Esophagus muscularis mucosa (tissue), 4 donors: ENCODE data around the gene ZNF438. TPM values are rescaled to one million over a fixed set of nuclear protein-coding genes. Genes with fewer than 3 reads are reported as not detected.
A peak's percentile ranks its signal among the peaks of the same experiment; 100 is the strongest.
"Not testable (repeated sequence)": the region's sequence is repeated elsewhere in the genome, so short reads cannot be mapped to it uniquely, and the experiment has no call there.

ENCODE experiments used
- DNase-seq: peaks from one replicate; pipeline ENCODE4 v3.0.0-alpha.2; 2017; ENCODE audit errors: extremely low spot score
- H3K27ac ChIP-seq, 4 donors: fragments of 200-600 bp; sonication (generic); replicated peaks in 1 of 4; 1 replicate in 3 of 4; 2 replicates in 1 of 4; pipeline ENCODE4 v1.5.1; 2016 to 2019; ENCODE audit warnings: mild to moderate bottlenecking in 1 of 4
- H3K27me3 ChIP-seq, 4 donors: fragments of 200-600 bp; sonication (generic); one replicate each; pipeline versions ENCODE4 v1.5.1 to v1.6.0; 2016 to 2019
- H3K36me3 ChIP-seq, 4 donors: fragments of 200-600 bp; sonication (generic); one replicate each; pipeline ENCODE4 v1.5.1; 2016 to 2019
- H3K4me1 ChIP-seq, 4 donors: fragments of 200-600 bp; sonication (generic); one replicate each; pipeline ENCODE4 v1.5.1; 2016 to 2019
- H3K4me3 ChIP-seq, 4 donors: fragments of 200-600 bp; sonication (generic); 1 replicate in 2 of 4; 2 replicates in 2 of 4; pipeline ENCODE4 v1.5.1; 2016 to 2019; ENCODE audit warnings: mild to moderate bottlenecking in 4 of 4, moderate library complexity in 1 of 4
- H3K9me3 ChIP-seq, 4 donors: fragments of 200-600 bp; sonication (generic); 1 replicate in 3 of 4; 2 replicates in 1 of 4; pipeline ENCODE4 v1.5.1; 2016 to 2019
- EP300 ChIP-seq: sonication (generic); formaldehyde crosslinking; IDR thresholded peaks from one replicate; pipeline ENCODE4 v1.6.1; 2017; ENCODE audit warnings: antibody characterized with exemption
- POLR2A ChIP-seq: fragments of 450-650 bp; IDR thresholded peaks from one replicate; pipeline ENCODE4 v1.6.1; 2017; ENCODE audit warnings: antibody characterized with exemption, moderate library complexity, mild to moderate bottlenecking, low read depth
- POLR2AphosphoS5 ChIP-seq, 2 donors: sonication (generic); formaldehyde crosslinking; IDR thresholded peaks; one replicate each; pipeline ENCODE4 v1.6.1; 2017; ENCODE audit warnings: antibody characterized with exemption in 2 of 2
- whole genome bisulfite sequencing: methylation state at CpG from one replicate; pipeline ENCODE4 v1.1.5; 2018; 5-methylcytosine and 5-hydroxymethylcytosine counted together
- intact Hi-C: fragments of 100-400 bp; cut with DNase I; formaldehyde crosslinking; loops from one replicate; pipeline ENCODE4 v1.15.1; 2023
- total RNA-seq, 4 donors: library from RNA; depleted of rRNA; stranded (reverse); fragments of >200 nt; gene quantifications; one replicate each; pipeline versions ENCODE4 v1.1.0 to v1.2.1, GENCODE V29; 2016
- TF ChIP-seq, protein P1 (sequence below), 3 experiments: fragments of 200-600 bp in 2 of 3; fragments of 450-650 bp in 1 of 3; sonication (generic) in 2 of 3; IDR thresholded peaks; one replicate each; pipeline ENCODE4 v1.5.1; 2017 to 2019; ENCODE audit warnings: antibody characterized with exemption in 3 of 3, mild to moderate bottlenecking in 2 of 3, moderate library complexity in 1 of 3

Gene ZNF438
- total RNA-seq, 4 donors from 2014 or later, result 11.0 to 11.6 (median 11.3) TPM

DNA sequence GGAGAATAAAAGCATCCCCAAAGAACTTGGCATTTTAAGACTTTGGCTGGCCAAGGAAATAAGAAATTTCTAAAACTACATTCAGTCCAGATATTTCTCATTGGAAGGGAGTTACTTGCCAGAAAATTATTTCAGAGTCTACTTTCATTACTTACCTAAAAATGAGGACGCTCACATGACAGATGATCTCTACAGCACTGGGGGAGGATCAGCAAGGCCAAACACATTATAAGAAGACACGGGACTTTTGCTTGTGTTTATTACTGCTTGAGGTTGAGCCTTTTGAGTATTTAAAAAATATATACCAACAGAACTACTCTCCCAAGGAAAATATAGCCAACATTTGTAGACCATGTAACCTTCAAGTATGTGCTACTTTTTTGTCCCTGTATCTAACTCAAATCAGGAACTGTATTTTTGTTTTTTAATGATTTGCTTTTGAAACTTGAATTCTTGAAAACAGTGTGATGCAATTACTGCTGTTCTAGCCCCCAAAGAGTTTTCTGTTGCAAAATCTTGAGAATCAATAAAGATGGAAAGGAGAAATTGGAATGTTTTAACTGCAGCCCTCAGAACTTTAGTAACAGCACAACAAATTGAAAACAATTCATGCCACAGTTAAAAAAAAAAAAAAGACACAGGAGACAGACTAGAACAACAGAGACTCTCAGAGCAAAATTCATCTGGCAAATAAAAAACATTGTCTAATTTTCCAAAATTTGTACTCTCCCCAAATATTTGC lies 128.1 kb downstream of the ZNF438 start:
- Histone ChIP-seq H3K27me3 (no peaks in the 10 kb centered on the region), H3K36me3 (peaks cover 5 to 57% (median 34%) of the 10 kb centered on the region in 4 donors), H3K9me3 (no peaks in the 10 kb centered on the region), H3K27ac (peak overlapping the region in 2 of 4 donors; percentile 38 to 50), H3K4me3 (no peak overlapping the region), H3K4me1 (peaks cover 0 to 10% (median 0%) of the 10 kb centered on the region in 4 donors)
- TF ChIP-seq POLR2A, result no peak
- TF ChIP-seq EP300, result no peak
- TF ChIP-seq POLR2AphosphoS5 (IDR thresholded peaks at IDR 0.05), result no peak
- TF ChIP-seq, protein P1, sequence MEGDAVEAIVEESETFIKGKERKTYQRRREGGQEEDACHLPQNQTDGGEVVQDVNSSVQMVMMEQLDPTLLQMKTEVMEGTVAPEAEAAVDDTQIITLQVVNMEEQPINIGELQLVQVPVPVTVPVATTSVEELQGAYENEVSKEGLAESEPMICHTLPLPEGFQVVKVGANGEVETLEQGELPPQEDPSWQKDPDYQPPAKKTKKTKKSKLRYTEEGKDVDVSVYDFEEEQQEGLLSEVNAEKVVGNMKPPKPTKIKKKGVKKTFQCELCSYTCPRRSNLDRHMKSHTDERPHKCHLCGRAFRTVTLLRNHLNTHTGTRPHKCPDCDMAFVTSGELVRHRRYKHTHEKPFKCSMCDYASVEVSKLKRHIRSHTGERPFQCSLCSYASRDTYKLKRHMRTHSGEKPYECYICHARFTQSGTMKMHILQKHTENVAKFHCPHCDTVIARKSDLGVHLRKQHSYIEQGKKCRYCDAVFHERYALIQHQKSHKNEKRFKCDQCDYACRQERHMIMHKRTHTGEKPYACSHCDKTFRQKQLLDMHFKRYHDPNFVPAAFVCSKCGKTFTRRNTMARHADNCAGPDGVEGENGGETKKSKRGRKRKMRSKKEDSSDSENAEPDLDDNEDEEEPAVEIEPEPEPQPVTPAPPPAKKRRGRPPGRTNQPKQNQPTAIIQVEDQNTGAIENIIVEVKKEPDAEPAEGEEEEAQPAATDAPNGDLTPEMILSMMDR (IDR thresholded peaks at IDR 0.05), result no peak
- WGBS, result 74% methylated on average over 2 of the region's 2 CpGs
- intact Hi-C loops, result no loop called here
- DNase-seq, result no peak

DNA sequence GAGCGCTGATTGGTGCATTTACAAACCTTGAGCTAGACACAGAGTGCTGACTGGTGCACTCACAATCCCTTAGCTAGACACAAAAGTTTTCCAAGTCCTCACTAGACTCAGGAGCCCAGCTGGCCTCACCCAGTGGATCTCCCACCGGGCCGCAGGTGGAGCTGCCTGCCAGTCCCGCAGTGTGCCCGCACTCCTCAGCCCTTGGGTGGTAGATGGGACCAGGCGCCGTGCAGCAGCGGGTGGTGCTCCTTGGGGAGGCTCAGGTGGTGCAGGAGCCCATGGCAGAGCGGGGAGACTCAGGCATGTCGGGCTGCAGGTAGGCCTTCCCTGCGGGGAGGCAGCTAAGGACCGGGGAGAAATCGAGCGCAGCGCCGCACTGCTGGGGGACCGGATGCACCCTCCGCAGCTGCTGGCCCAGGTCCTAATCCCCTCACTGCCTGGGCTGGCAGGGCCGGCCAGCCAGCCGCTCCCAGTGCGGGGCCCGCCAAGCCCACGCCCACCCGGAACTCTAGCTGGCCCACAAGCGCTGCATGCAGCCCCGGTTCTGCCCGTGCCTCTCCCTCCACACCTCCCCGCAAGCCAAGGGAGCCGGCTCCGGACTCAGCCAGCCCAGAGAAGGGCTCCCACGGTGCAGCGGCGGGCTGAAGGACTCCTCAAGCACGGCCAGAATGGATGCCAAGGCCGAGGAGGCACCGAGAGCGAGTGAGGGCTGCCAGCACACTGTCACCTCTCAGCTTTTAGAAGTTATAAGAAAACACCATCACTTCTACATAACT lies 128.9 kb downstream of the ZNF438 start:
- 96% methylated on average over 18 of the region's 37 CpGs for WGBS
- peaks cover 5 to 50% (median 28%) of the 10 kb centered on the region in 4 donors for H3K36me3 ChIP-seq
- intact Hi-C loops, result no loop called here
- H3K4me1 ChIP-seq, result peaks cover 0 to 10% (median 0%) of the 10 kb centered on the region in 4 donors
- DNase-seq, result no peak
- no peak overlapping the region for H3K4me3 ChIP-seq
- H3K27ac ChIP-seq, result peak overlapping the region in 2 of 4 donors; percentile 38 to 50
- no peak for TF ChIP-seq POLR2A
- TF ChIP-seq, protein P1 (IDR thresholded peaks at IDR 0.05), result no peak
- TF ChIP-seq POLR2AphosphoS5 (IDR thresholded peaks at IDR 0.05), result no peak
- TF ChIP-seq EP300, result no peak
- H3K9me3 ChIP-seq, result no peaks in the 10 kb centered on the region
- no peaks in the 10 kb centered on the region for H3K27me3 ChIP-seq

DNA sequence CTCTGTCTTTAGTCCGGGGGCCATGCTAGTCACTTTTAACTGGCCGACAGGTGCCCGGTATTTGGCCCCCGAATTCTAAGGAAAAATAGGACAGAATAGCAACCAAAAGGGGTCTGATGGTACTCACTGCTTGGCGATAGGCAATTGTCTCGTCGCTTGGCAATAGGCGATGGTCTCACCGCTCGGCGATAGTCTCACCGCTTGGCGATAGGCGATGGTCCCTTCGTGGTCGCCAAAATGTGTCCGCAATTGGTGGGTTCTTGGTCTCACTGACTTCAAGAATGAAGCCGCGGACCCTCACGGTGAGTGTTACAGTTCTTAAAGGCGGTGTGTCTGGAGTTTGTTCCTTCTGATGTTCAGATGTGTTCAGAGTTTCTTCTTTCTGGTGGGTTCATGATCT lies 130.2 kb downstream of the ZNF438 start:
- H3K4me3 ChIP-seq, H3K27me3 ChIP-seq, H3K4me1 ChIP-seq, intact Hi-C loops, H3K9me3 ChIP-seq, DNase-seq, H3K27ac ChIP-seq: not testable (repeated sequence)
- H3K36me3 ChIP-seq, result peaks cover 5 to 38% (median 18%) of the 10 kb centered on the region in 4 donors
- WGBS, result 98% methylated on average over 21 of the region's 21 CpGs

DNA sequence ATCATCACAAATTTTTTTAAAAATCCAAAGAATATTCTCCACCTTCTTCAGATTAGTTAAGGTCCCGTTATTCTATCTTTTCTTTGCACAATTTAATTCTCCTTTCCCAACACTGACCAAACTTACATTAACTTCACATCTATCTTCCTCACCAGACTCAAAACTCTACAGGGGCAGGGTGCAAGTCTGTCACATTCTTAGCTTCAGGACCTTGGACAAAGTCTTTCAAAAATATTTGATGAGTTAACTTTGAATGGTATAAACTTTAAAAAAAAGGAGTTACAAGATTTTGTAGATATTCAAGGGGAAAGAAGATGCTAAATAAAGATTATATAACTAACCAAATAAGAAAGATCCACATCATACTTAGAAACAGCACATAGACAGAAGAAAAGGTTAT lies 132.7 kb downstream of the ZNF438 start:
- intact Hi-C loops, result no loop called here
- Histone ChIP-seq H3K4me3 (no peak overlapping the region), H3K36me3 (peaks cover 5 to 25% (median 13%) of the 10 kb centered on the region in 4 donors), H3K4me1 (peaks cover 0 to 6% (median 0%) of the 10 kb centered on the region in 4 donors), H3K9me3 (no peaks in the 10 kb centered on the region), H3K27ac (no peak overlapping the region), H3K27me3 (no peaks in the 10 kb centered on the region)
- WGBS, result 98% methylated on average over 1 of the region's 1 CpG
- TF ChIP-seq EP300, result no peak
- TF ChIP-seq, protein P1 (IDR thresholded peaks at IDR 0.05), result no peak
- no peak for TF ChIP-seq POLR2AphosphoS5 (IDR thresholded peaks at IDR 0.05)
- TF ChIP-seq POLR2A, result no peak
- DNase-seq, result no peak

DNA sequence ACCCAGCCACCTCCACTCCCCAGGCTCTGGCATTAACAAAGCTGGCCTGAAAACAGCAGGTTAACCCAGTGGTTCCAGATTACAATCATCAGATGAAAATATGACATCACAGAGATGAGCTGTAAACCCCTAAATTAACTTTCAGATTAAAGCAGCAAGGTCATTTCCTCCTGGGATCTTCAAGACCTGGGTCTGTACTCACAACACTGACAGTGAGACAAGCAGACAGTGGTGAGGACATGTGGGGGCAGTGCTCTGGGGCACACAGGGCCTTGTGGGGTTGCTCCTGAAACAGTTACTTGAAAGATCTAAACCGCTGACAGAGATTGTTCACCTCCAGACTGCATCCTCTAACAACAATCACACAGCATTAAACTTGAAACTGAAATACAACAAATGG lies 134.1 kb downstream of the ZNF438 start:
- H3K9me3 ChIP-seq, result no peaks in the 10 kb centered on the region
- H3K36me3 ChIP-seq, result peaks cover 5 to 17% (median 12%) of the 10 kb centered on the region in 4 donors
- H3K4me1 ChIP-seq, result no peaks in the 10 kb centered on the region
- no peak overlapping the region for H3K4me3 ChIP-seq
- WGBS, result 100% methylated on average over 1 of the region's 1 CpG
- no peak for DNase-seq
- no peak for TF ChIP-seq POLR2A
- no peak for TF ChIP-seq POLR2AphosphoS5 (IDR thresholded peaks at IDR 0.05)
- TF ChIP-seq, protein P1 (IDR thresholded peaks at IDR 0.05), result no peak
- no peak for TF ChIP-seq EP300
- intact Hi-C loops, result no loop called here
- H3K27me3 ChIP-seq, result no peaks in the 10 kb centered on the region
- H3K27ac ChIP-seq, result no peak overlapping the region
